Lower lobe of right lung (tissue), 2 donors: Measurements from ENCODE around the gene METTL26. TPM values are rescaled to one million over a fixed set of nuclear protein-coding genes. Genes with fewer than 3 reads are reported as not detected.

Source experiments
- ATAC-seq, 2 donors: fragments of 200-7000 bp; cut with Tn5 transposase; one replicate each; pipeline ENCODE4 v1.9.1; 2020 to 2022; ENCODE audit warnings: mild to moderate bottlenecking in 2 of 2, moderate library complexity in 2 of 2
- DNase-seq: peaks from one replicate; pipeline ENCODE4 v3.0.0-alpha.2; 2020
- H3K27ac ChIP-seq: fragments of 200-600 bp; one replicate; pipeline ENCODE4 v1.8.0; 2022
- H3K27me3 ChIP-seq: fragments of 200-600 bp; one replicate; pipeline ENCODE4 v1.8.0; 2022; ENCODE audit warnings: low read depth
- H3K36me3 ChIP-seq: fragments of 200-600 bp; one replicate; pipeline ENCODE4 v1.8.0; 2022; ENCODE audit warnings: mild to moderate bottlenecking
- H3K4me1 ChIP-seq: fragments of 200-600 bp; one replicate; pipeline ENCODE4 v1.8.0; 2022
- H3K4me3 ChIP-seq: fragments of 200-600 bp; one replicate; pipeline ENCODE4 v1.8.0; 2022; ENCODE audit warnings: mild to moderate bottlenecking
- H3K9me3 ChIP-seq: fragments of 200-600 bp; one replicate; pipeline ENCODE4 v1.8.0; 2022
- intact Hi-C: fragments of 100-400 bp; cut with DNase I; formaldehyde crosslinking; loops from one replicate; pipeline ENCODE4 v1.11.0; 2022
- total RNA-seq: library from RNA; stranded (reverse); fragmentation: NEBNext Ultra II Directional; extraction: Animal tissue kit (Norgen Biotek cat#: 25700); gene quantifications from one replicate; pipeline ENCODE4 v1.2.1, GENCODE V29; 2021
- TF ChIP-seq, protein P1 (sequence below): fragments of 200-600 bp; IDR thresholded peaks from one replicate; pipeline ENCODE4 v1.8.0; 2022; ENCODE audit warnings: antibody characterized with exemption, mild to moderate bottlenecking
- donor health status: DM: no; HTN: yes; CAD: no; lungs with severe emphysema.

METTL26 gene
- total RNA-seq, 1 donor from 2014 or later = 63.1 TPM

DNA sequence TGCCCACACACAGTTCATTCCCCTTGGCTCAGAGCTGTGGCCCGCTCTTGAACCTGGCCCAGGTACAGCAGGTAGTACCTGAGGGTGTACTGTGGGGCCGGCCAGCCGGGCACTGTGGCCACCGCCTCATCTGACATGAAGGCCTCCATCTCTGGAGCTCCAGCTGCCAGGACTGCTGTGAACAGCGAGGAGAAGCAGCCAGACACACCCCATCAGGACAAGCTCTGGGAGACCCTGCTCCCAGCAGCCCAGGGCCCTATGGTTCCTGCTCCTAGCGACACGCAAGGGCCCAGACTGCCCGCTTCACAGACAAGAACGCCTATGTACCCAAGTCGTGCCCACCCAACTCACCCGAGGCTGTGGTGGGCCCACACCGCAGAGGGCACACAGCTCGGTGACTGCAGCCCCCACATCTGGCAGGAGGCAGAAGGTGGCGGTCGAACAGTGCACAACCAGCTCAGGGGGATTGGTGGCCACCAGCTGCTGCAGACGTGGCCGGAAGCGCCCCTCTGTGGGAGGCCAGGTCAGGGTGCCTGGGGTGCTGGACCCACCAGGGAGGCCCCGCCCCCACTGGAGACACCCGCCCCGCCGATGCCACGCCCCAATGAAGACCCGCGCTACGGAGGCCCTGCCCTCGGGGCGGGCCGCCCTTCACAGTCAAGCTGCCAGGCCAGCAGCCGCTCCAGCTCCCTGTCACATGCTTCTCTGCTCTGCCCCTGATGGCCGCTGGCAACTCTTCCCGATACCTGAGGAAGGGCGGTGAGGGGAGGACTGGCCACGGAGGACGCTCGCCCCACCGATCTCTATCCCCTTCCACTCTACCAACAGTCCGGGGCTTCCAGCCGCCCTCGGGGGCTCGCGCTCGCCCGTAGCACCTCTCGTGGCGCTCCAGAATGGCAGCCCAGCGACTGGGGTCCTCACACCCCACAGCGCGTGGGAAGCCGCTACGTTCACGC, 43.0 kb upstream of the METTL26 start:
- Histone ChIP-seq H3K27ac (peak overlapping the region; percentile 70), H3K4me1 (peaks cover 51% of the 10 kb centered on the region), H3K36me3 (peaks cover 20% of the 10 kb centered on the region), H3K9me3 (no peaks in the 10 kb centered on the region), H3K27me3 (peaks cover 11% of the 10 kb centered on the region), H3K4me3 (peak overlapping the region; percentile 71)
- intact Hi-C loops = no loop called here
- ATAC-seq = peak; percentile 14 to 41
- peak; percentile 80 for DNase-seq
- TF ChIP-seq, protein P1, sequence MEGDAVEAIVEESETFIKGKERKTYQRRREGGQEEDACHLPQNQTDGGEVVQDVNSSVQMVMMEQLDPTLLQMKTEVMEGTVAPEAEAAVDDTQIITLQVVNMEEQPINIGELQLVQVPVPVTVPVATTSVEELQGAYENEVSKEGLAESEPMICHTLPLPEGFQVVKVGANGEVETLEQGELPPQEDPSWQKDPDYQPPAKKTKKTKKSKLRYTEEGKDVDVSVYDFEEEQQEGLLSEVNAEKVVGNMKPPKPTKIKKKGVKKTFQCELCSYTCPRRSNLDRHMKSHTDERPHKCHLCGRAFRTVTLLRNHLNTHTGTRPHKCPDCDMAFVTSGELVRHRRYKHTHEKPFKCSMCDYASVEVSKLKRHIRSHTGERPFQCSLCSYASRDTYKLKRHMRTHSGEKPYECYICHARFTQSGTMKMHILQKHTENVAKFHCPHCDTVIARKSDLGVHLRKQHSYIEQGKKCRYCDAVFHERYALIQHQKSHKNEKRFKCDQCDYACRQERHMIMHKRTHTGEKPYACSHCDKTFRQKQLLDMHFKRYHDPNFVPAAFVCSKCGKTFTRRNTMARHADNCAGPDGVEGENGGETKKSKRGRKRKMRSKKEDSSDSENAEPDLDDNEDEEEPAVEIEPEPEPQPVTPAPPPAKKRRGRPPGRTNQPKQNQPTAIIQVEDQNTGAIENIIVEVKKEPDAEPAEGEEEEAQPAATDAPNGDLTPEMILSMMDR = no peak

- Histone ChIP-seq H3K27me3 (peaks cover 11% of the 10 kb centered on the region), H3K9me3 (no peaks in the 10 kb centered on the region), H3K4me3 (no peak overlapping the region), H3K27ac (no peak overlapping the region), H3K4me1 (peaks cover 46% of the 10 kb centered on the region), H3K36me3 (peaks cover 27% of the 10 kb centered on the region)
- DNase-seq (no peak), ATAC-seq (no peak)
- intact Hi-C loops = no loop called here
- TF ChIP-seq, protein P1 = no peak
Measured at GRCh38 chr16:678209-678857, 42.2 kb upstream of the METTL26 start.

GRCh38 chr16:677316-678190, 41.4 kb upstream of the METTL26 start:
- ATAC-seq (no peak), DNase-seq (no peak)
- Histone ChIP-seq H3K27me3 (peaks cover 11% of the 10 kb centered on the region), H3K4me3 (peak overlapping the region; percentile 19), H3K27ac (no peak overlapping the region), H3K4me1 (peaks cover 38% of the 10 kb centered on the region), H3K36me3 (peaks cover 29% of the 10 kb centered on the region), H3K9me3 (no peaks in the 10 kb centered on the region)
- intact Hi-C loops = no loop called here
- TF ChIP-seq, protein P1 = no peak

GRCh38 chr16:676913-677312, 40.8 kb upstream of the METTL26 start:
- TF ChIP-seq, protein P1 = no peak
- Histone ChIP-seq H3K4me1 (peaks cover 32% of the 10 kb centered on the region), H3K9me3 (no peaks in the 10 kb centered on the region), H3K27me3 (peaks cover 11% of the 10 kb centered on the region), H3K4me3 (peak overlapping the region; percentile 19), H3K27ac (no peak overlapping the region), H3K36me3 (peaks cover 29% of the 10 kb centered on the region)
- ATAC-seq = no peak
- intact Hi-C loops = no loop called here
- DNase-seq = peak; percentile 83

DNA sequence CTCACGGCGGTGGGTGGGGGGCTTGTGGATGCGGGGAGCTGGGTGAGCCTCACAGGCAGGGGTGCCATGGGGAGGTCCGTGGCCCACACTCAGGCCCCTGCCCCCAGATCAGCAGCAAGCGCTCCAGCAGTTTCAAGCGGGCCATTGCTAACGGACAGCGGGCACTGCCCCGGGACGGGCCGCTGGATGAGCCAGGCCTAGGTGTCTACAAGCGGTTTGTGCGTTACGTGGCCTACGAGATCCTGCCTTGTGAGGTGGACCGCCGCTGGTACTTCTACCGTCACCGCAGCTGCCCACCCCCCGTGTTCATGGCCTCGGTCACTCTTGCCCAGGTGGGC, 40.4 kb upstream of the METTL26 start:
- ATAC-seq (no peak), DNase-seq (no peak)
- peaks cover 29% of the 10 kb centered on the region for H3K36me3 ChIP-seq
- intact Hi-C loops = no loop called here
- no peak overlapping the region for H3K27ac ChIP-seq
- TF ChIP-seq, protein P1 = no peak
- H3K27me3 ChIP-seq = peaks cover 11% of the 10 kb centered on the region
- H3K4me3 ChIP-seq = no peak overlapping the region
- H3K4me1 ChIP-seq = peaks cover 28% of the 10 kb centered on the region
- H3K9me3 ChIP-seq = no peaks in the 10 kb centered on the region
